AG09319 (cell line): ENCODE results near the gene DCLK2.

Experiments
- DNase-seq: peaks from one replicate; pipeline ENCODE4 v3.0.0-alpha.2; 2010; ENCODE audit warnings: low read depth; ENCODE audit errors: extremely low read depth
- CTCF ChIP-seq: IDR thresholded peaks from 2 replicates; pipeline ENCODE4 v1.5.1; 2011; ENCODE audit warnings: low read depth, mild to moderate bottlenecking, inconsistent platforms, low read length, moderate library complexity

Gene DCLK2

GRCh38 chr4:150212485-150212884 lies 134.2 kb downstream of the DCLK2 start:
- no peak for TF ChIP-seq CTCF
- DNase-seq = no peak

- DNase-seq = no peak
- TF ChIP-seq CTCF = no peak
Measured at GRCh38 chr4:150212927-150213326, 134.7 kb downstream of the DCLK2 start.

- DNase-seq = no peak
- TF ChIP-seq CTCF = no peak
Measured at GRCh38 chr4:150215601-150216000, 137.4 kb downstream of the DCLK2 start.

GRCh38 chr4:150216726-150217125 lies 138.5 kb downstream of the DCLK2 start:
- DNase-seq = no peak
- no peak for TF ChIP-seq CTCF

- TF ChIP-seq CTCF = peak; percentile 67
- DNase-seq = peak; percentile 72
Measured at GRCh38 chr4:150217192-150217591, 138.9 kb downstream of the DCLK2 start.

GRCh38 chr4:150217808-150218207 lies 139.6 kb downstream of the DCLK2 start:
- DNase-seq = no peak
- TF ChIP-seq CTCF = no peak

GRCh38 chr4:150218447-150218846 lies 140.2 kb downstream of the DCLK2 start:
- DNase-seq = no peak
- no peak for TF ChIP-seq CTCF
